ENCODE data around the gene MPST. TPM values are rescaled to one million over a fixed set of nuclear protein-coding genes. Genes with fewer than 3 reads are reported as not detected.
A peak's percentile ranks its signal among the peaks of the same experiment; 100 is the strongest.

MPST gene
- total and polyA plus RNA-seq, 9 donors = 5.4 to 178 (median 91.6) TPM

DNA sequence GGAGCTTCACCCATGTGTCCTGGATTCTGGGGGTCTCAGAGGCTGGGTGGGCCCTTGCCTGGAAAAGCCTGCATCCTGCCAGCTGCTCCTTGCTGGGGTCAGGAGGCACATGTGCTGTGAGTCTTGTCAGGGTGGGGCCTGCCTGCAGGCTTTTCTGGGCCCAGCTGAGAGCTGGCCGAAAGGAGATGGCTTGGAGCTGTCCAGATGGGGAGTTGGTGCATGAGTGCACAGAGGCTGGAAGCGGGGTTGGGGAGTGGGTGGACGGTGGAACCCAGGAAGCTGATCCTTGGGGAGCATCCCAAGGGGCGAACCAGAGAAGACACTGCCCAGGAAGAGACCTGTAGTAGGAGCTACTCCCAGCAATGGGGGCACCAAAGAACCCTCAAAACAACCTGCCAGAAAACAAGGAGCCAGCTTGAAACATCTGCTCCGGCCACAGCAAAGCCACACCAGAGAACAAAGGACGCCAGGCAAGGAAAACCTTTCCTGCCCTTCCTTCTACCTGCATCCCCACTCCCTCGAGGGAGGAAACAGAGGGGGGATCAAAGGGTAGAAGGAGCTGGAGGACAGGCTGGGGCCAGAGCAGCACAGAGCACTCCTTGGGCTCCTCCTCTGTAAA, 23.8 kb downstream of the MPST start:
- WGBS, 3 donors = 61 to 79% (median 62%) methylated on average over 7 of the region's 7 CpGs

GRCh38 chr22:37043828-37044538, 24.4 kb downstream of the MPST start:
- Histone ChIP-seq H3K4me3 (no peak overlapping the region), H3K36me3 (no peaks in the 10 kb centered on the region), H3K9me3 (no peaks in the 10 kb centered on the region), H3K27me3 (no peaks in the 10 kb centered on the region), H3K4me1 (ENCODE audit: insufficient read depth) (no peaks in the 10 kb centered on the region), H3K27ac (no peak overlapping the region)
- TF ChIP-seq EP300 (IDR thresholded peaks at IDR 0.05) = no peak
- TF ChIP-seq CTCF (IDR thresholded peaks at IDR 0.05) = peak in 2 of 3 donors; percentile 18 to 20
- intact Hi-C loops (cut with DNase I) = loop anchor here in 1 of 4 donors (10.0 kb wide), 1 partner anchor 259 kb away; no protein-coding TSS in a partner anchor
- DNase-seq = peak in 2 of 5 donors; percentile 53 to 68
- 23 to 35% (median 28%) methylated on average over 17 of the region's 17 CpGs for WGBS, 3 donors

More for the DNA sequence above, 23.8 kb downstream of the MPST start:
- no peak overlapping the region for H3K4me3 ChIP-seq
- DNase-seq = no peak
- intact Hi-C loops (cut with DNase I) = loop anchor here in 1 of 4 donors (10.0 kb wide), 1 partner anchor 259 kb away; no protein-coding TSS in a partner anchor
- no peaks in the 10 kb centered on the region for H3K27me3 ChIP-seq
- no peaks in the 10 kb centered on the region for H3K4me1 ChIP-seq (ENCODE audit: insufficient read depth)
- TF ChIP-seq EP300 (IDR thresholded peaks at IDR 0.05) = no peak
- no peak for TF ChIP-seq POLR2A (IDR thresholded peaks at IDR 0.05)
- TF ChIP-seq CTCF (IDR thresholded peaks at IDR 0.05) = no peak
- no peaks in the 10 kb centered on the region for H3K9me3 ChIP-seq
- H3K27ac ChIP-seq = no peak overlapping the region
- H3K36me3 ChIP-seq = no peaks in the 10 kb centered on the region

- whole genome bisulfite sequencing, 3 donors = 76 to 89% (median 80%) methylated on average over 9 of the region's 9 CpGs
- no peaks in the 10 kb centered on the region for H3K36me3 ChIP-seq
- H3K27ac ChIP-seq = no peak overlapping the region
- intact Hi-C loops (cut with DNase I) = loop anchor here in 1 of 4 donors (10.0 kb wide), 1 partner anchor 260 kb away; no protein-coding TSS in a partner anchor
- no peaks in the 10 kb centered on the region for H3K4me1 ChIP-seq (ENCODE audit: insufficient read depth)
- no peaks in the 10 kb centered on the region for H3K9me3 ChIP-seq
- DNase-seq = no peak
- H3K4me3 ChIP-seq = no peak overlapping the region
- no peaks in the 10 kb centered on the region for H3K27me3 ChIP-seq
- no peak for TF ChIP-seq POLR2A (IDR thresholded peaks at IDR 0.05)
- no peak for TF ChIP-seq EP300 (IDR thresholded peaks at IDR 0.05)
Observed at GRCh38 chr22:37044634-37045625, 25.4 kb downstream of the MPST start.

DNA sequence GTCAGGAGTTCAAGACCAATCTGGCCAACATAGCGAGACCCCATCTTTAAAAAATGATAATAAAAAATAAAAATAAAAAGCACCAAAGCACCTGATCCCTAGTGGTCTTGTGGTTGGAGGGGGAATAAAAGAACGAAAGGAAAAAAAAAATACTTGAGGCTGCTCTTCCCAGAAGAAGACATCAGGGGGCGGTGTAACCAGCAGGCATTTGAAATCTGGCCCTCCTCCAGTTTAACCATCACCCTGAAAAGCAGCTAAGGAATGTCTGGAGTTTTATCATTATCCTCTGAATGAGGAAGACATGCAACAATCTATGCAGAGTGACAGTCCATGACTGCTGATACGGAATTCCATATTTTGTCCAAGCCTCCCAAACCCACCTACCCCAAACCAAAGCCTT, 26.4 kb downstream of the MPST start:
- Histone ChIP-seq H3K27ac (no peak overlapping the region), H3K36me3 (no peaks in the 10 kb centered on the region), H3K4me3 (no peak overlapping the region), H3K9me3 (no peaks in the 10 kb centered on the region), H3K27me3 (no peaks in the 10 kb centered on the region), H3K4me1 (ENCODE audit: insufficient read depth) (no peaks in the 10 kb centered on the region)
- intact Hi-C loops (cut with DNase I) = loop anchor here in 1 of 4 donors (10.0 kb wide), 1 partner anchor 261 kb away; no protein-coding TSS in a partner anchor
- WGBS, 3 donors = 31 to 38% (median 34%) methylated on average over 4 of the region's 4 CpGs
- peak in 1 of 3 donors; percentile 14 for TF ChIP-seq CTCF (IDR thresholded peaks at IDR 0.05)
- TF ChIP-seq EP300 (IDR thresholded peaks at IDR 0.05) = no peak
- no peak for DNase-seq
